Measurements from ENCODE around the gene PSG2.
"Not testable (repeated sequence)": the region's sequence is repeated elsewhere in the genome, so short reads cannot be mapped to it uniquely, and the experiment has no call there.

The PSG2 gene

GRCh38 chr19:43104215-43104850, 21.8 kb upstream of the PSG2 start:
- H3K4me3 ChIP-seq; H3K36me3 ChIP-seq (replicated peaks); H3K27me3 ChIP-seq (ENCODE audit: low read depth); H3K9me3 ChIP-seq; H3K4me1 ChIP-seq: not testable (repeated sequence)
- peak; percentile 27 to 48 for DNase-seq (ENCODE audit: low spot score in 2 of 2)
- in situ Hi-C loops (cut with MboI; ENCODE audit: low sequenced_read_pairs): loop anchor here (10.0 kb wide), 1 partner anchor 80 kb away; the partner anchor contains the start of gene PSG5

GRCh38 chr19:43101950-43102349, 19.4 kb upstream of the PSG2 start:
- no peak overlapping the region for H3K4me3 ChIP-seq
- no peaks in the 10 kb centered on the region for H3K4me1 ChIP-seq
- H3K36me3 ChIP-seq (replicated peaks): no peaks in the 10 kb centered on the region
- in situ Hi-C loops (cut with MboI; ENCODE audit: low sequenced_read_pairs): loop anchor here (10.0 kb wide), 1 partner anchor 83 kb away; the partner anchor contains the start of gene PSG5
- H3K27me3 ChIP-seq (ENCODE audit: low read depth): 0 out of 2 replicates have a peak, but pooled peaks cover 5% of the 10 kb centered on the region
- DNase-seq (ENCODE audit: low spot score in 2 of 2): no peak
- no peaks in the 10 kb centered on the region for H3K9me3 ChIP-seq

- DNase-seq (ENCODE audit: low spot score in 2 of 2); H3K4me1 ChIP-seq; in situ Hi-C loops (cut with MboI; ENCODE audit: low sequenced_read_pairs); H3K4me3 ChIP-seq; H3K27me3 ChIP-seq (ENCODE audit: low read depth); H3K9me3 ChIP-seq; H3K36me3 ChIP-seq (replicated peaks): not testable (repeated sequence)
Observed at GRCh38 chr19:43098416-43098815, 15.9 kb upstream of the PSG2 start.

DNA sequence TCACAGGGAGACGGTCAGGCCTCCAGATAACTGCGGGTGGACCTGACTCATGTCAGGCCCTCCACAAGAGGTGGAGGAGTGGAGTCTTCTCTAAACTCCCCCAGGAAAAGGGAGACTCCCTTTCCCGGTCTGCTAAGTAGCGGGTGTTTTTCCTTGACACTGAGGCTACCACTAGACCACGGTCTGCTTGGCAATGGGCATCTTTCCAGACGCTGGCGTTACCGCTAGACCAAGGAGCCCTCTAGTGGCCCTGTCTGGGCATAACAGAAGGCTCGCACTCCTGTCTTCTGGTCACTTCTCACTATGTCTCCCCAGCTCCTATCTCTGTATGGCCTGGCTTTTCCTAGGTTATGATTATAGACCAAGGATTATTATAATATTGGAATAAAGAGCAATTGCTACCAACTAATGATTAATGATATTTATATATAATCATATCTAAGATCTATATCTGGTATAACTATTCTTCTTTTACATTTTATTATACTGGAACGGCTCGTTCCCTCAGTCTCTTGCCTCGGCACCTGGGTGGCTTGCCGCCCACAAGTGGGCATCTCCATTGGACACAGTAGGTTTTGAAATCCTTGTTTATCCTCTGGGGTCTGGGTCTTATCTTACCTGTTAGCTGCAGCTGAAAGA, 5.3 kb upstream of the PSG2 start:
- H3K4me3 ChIP-seq; H3K27me3 ChIP-seq (ENCODE audit: low read depth); H3K9me3 ChIP-seq; in situ Hi-C loops (cut with MboI; ENCODE audit: low sequenced_read_pairs); H3K4me1 ChIP-seq; H3K36me3 ChIP-seq (replicated peaks): not testable (repeated sequence)
- DNase-seq (ENCODE audit: low spot score in 2 of 2): peak; percentile 7 to 78

GRCh38 chr19:43085796-43086530, 3.5 kb upstream of the PSG2 start:
- H3K4me1 ChIP-seq; H3K36me3 ChIP-seq (replicated peaks); H3K27me3 ChIP-seq (ENCODE audit: low read depth); in situ Hi-C loops (cut with MboI; ENCODE audit: low sequenced_read_pairs); DNase-seq (ENCODE audit: low spot score in 2 of 2); H3K9me3 ChIP-seq; H3K4me3 ChIP-seq: not testable (repeated sequence)

- in situ Hi-C loops (cut with MboI; ENCODE audit: low sequenced_read_pairs); H3K4me1 ChIP-seq; H3K4me3 ChIP-seq; H3K9me3 ChIP-seq; H3K27me3 ChIP-seq (ENCODE audit: low read depth); H3K36me3 ChIP-seq (replicated peaks): not testable (repeated sequence)
- DNase-seq (ENCODE audit: low spot score in 2 of 2): peak in 1 of 2 experiments; percentile 67
Observed at GRCh38 chr19:43084196-43084832, 1.8 kb upstream of the PSG2 start.

- DNase-seq (ENCODE audit: low spot score in 2 of 2); H3K36me3 ChIP-seq (replicated peaks); H3K9me3 ChIP-seq; H3K4me1 ChIP-seq; H3K27me3 ChIP-seq (ENCODE audit: low read depth); H3K4me3 ChIP-seq; in situ Hi-C loops (cut with MboI; ENCODE audit: low sequenced_read_pairs): not testable (repeated sequence)
Observed at GRCh38 chr19:43083721-43084120, 1.2 kb upstream of the PSG2 start.

- Histone ChIP-seq H3K27me3 (ENCODE audit: low read depth) (peaks cover 4% of the 10 kb centered on the region; the same call in 1 of the 2 replicates), H3K4me3 (no peak overlapping the region), H3K4me1 (no peaks in the 10 kb centered on the region), H3K36me3 (replicated peaks) (no peaks in the 10 kb centered on the region), H3K9me3 (no peaks in the 10 kb centered on the region)
- in situ Hi-C loops (cut with MboI; ENCODE audit: low sequenced_read_pairs): no loop called here
- DNase-seq (ENCODE audit: low spot score in 2 of 2): no peak
Observed at GRCh38 chr19:43078311-43078710, 4.2 kb downstream of the PSG2 start.

- DNase-seq (ENCODE audit: low spot score in 2 of 2); H3K9me3 ChIP-seq; H3K36me3 ChIP-seq (replicated peaks); H3K4me3 ChIP-seq; H3K4me1 ChIP-seq; in situ Hi-C loops (cut with MboI; ENCODE audit: low sequenced_read_pairs); H3K27me3 ChIP-seq (ENCODE audit: low read depth): not testable (repeated sequence)
Observed at GRCh38 chr19:43077881-43078280, 4.6 kb downstream of the PSG2 start.

GRCh38 chr19:43062418-43062817, 20.1 kb downstream of the PSG2 start:
- H3K27me3 ChIP-seq (ENCODE audit: low read depth); H3K4me1 ChIP-seq; DNase-seq (ENCODE audit: low spot score in 2 of 2); in situ Hi-C loops (cut with MboI; ENCODE audit: low sequenced_read_pairs); H3K9me3 ChIP-seq; H3K4me3 ChIP-seq; H3K36me3 ChIP-seq (replicated peaks): not testable (repeated sequence)

DNA sequence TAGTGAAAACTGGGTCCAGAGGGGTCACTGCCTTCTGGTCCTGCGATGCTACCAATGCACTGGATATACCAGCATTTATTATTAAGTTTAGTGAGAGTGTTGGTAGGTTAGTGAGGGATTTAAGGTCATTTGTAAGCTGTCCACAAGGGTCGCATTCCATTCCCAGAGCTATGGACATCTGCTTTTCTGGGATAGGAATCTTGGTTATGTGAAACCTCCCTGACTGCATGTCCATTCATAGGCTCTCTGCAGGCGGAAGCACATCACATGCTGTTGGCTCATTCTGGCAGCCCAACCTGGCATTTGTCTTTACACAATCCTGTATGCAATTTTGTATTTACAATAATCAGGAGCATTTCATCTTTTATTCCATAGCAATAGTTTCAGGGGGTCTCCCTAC, 21.2 kb downstream of the PSG2 start:
- H3K4me3 ChIP-seq; in situ Hi-C loops (cut with MboI; ENCODE audit: low sequenced_read_pairs); H3K9me3 ChIP-seq; DNase-seq (ENCODE audit: low spot score in 2 of 2); H3K4me1 ChIP-seq; H3K27me3 ChIP-seq (ENCODE audit: low read depth); H3K36me3 ChIP-seq (replicated peaks): not testable (repeated sequence)

DNA sequence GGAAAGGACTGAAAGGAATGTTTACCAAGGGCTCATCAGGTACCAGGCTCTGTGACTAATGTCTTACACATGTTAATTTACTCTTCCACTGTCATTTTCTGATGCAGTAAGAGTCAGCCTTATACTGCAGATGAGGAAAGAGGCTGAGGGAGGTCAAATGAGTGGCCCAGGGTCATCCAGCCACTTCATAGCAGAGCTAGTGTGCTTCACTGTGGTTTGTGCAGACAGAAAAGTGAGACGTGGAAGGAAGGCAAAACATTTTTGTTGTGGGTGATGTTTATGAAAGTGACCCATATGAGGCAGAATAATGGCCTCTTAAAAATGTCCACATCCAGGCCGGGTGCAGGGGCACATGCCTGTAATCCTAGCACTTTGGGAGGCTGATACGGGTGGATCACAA, 22.2 kb downstream of the PSG2 start:
- H3K36me3 ChIP-seq (replicated peaks); in situ Hi-C loops (cut with MboI; ENCODE audit: low sequenced_read_pairs); H3K9me3 ChIP-seq; H3K4me3 ChIP-seq; DNase-seq (ENCODE audit: low spot score in 2 of 2); H3K4me1 ChIP-seq; H3K27me3 ChIP-seq (ENCODE audit: low read depth): not testable (repeated sequence)

DNA sequence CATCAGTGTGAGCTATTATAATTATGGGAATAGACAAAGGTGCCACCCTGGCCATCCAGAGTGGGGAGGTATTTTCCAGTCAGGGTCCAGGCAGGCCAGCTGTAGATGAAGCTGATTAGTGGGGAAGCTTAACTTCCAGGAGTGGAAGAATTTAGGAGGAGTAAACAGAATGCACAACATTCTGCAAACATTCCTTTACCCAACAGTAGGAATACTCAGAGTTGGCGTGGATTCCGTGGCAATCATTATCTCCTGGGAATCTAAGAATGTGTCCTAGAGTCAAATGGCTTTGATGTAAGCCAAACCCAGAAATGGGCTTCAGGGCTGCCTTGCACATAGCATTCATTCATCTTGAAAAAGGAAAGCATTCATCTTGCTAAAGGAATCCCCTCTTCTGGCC, 23.0 kb downstream of the PSG2 start:
- in situ Hi-C loops (cut with MboI; ENCODE audit: low sequenced_read_pairs); H3K36me3 ChIP-seq (replicated peaks); H3K4me1 ChIP-seq; H3K9me3 ChIP-seq; H3K4me3 ChIP-seq; DNase-seq (ENCODE audit: low spot score in 2 of 2); H3K27me3 ChIP-seq (ENCODE audit: low read depth): not testable (repeated sequence)

DNA sequence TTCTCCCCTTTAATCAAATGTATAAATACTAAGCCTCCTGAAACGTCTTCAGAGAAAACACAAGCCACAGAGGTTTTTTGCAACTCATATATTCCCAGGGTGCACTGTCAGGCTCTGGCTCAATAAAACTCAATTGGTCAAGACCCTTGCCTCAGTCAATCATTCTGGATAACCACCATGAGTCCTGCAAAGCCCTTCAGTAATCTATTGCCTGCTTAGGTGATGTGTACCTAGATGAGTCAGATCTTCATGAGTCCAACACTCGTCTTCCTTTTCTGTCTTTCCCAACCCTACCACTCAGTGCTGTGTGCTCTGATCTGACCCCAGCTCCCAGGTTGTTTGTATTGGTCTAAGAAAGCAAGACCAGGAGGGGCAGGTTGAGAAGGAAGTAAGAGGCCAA, 24.1 kb downstream of the PSG2 start:
- H3K4me1 ChIP-seq; DNase-seq (ENCODE audit: low spot score in 2 of 2); H3K4me3 ChIP-seq; in situ Hi-C loops (cut with MboI; ENCODE audit: low sequenced_read_pairs); H3K9me3 ChIP-seq; H3K36me3 ChIP-seq (replicated peaks); H3K27me3 ChIP-seq (ENCODE audit: low read depth): not testable (repeated sequence)

All from HAP-1 (cell line).